Activated CD4-positive, alpha-beta T cell treated with anti-CD3 and anti-CD28 coated beads, Interleukin-2, amount 50 U/mL, for 4 hours (primary cell): ENCODE measurements around the gene CLEC2D.
"Not testable (repeated sequence)": the region's sequence is repeated elsewhere in the genome, so short reads cannot be mapped to it uniquely, and the experiment has no call there.

Source experiments
- DNase-seq, 2 experiments: peaks; one replicate each; pipeline ENCODE4 v3.0.0-alpha.2; 2020

The CLEC2D gene, protein sequence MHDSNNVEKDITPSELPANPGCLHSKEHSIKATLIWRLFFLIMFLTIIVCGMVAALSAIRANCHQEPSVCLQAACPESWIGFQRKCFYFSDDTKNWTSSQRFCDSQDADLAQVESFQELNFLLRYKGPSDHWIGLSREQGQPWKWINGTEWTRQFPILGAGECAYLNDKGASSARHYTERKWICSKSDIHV

GRCh38 chr12:9669534-9669933 is at the start of gene CLEC2D:
CLEC2D (plus strand) TSS chr12:9669713; CDS start chr12:9669735, 22 bp downstream.
- DNase-seq, result no peak

DNA sequence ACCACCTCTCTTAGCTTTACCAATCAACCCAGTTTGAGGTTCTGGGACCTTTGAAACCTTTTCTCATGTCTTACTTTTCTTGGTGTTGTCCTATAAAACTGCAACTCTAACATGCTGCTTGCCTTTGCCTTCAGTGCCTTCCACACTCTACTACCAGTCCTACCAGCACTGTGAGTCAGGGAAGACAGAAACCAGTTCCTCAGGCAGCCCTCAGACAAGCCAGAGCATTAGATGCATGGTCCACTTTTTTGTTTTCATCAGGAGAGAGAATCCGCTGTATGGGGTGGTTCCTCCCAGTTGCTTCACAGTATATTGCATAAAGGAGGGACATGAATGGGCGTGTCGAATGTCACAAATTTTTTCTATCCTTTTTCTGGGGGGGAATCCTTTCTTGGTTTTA is 44.5 kb upstream of the CLEC2D start:
- DNase-seq, result no peak

DNA sequence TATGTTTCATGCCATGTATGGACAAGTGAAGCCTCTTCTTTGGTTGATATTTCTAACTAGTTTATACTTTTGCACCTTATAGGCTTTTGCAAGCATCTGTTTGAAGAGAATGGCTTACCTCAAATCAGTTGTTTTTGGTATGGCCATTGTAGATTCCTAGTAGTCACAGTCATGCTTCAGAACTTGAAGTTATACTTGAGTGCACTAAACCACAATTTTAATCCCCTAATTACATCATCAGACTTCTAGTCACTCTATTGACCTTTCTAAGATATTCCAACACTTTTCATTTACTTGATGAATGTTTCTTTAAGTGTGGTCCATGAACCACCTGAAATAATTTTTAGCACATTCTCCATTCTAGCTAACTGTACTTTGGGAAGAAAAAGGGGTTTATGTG is 43.2 kb upstream of the CLEC2D start:
- DNase-seq, result no peak

DNA sequence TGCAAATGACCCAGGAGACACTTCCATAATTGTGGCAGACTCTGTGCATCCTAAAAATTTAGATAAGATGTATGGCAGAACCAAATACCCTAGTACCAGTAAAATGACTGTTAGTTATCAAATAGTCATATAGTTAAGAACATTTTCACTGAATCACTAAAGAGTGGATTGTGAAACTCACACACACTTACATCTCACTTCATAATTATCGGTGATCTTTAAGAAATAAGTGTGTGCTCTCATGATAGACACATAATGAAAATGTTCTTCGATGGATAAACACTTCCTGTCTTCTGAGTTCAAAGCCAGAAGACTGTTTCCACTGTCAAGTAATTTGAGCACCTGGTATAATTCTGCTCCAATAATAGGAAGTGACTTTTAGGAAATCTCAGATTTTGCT is 42.7 kb upstream of the CLEC2D start:
- no peak for DNase-seq

DNA sequence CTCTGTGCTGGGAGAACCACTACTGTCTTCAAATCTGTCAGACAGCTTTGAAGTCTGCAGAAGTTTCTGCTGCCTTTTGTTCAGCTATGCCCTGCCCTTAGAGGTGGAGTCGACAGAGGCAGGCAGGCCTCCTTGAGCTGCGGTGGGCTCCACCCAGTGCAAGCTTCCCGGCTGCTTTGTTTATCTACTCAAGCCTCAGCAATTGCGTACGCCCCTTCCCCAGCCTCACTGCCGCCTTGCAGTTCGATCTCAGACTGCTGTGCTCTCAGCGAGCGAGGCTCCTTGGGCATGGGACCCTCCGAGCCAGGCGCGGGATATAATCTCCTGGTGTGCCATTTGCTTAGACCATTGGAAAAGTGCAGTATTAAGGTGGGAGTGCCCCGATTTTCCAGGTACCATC is 36.7 kb upstream of the CLEC2D start:
- no peak for DNase-seq

GRCh38 chr12:9634177-9634803 is 35.2 kb upstream of the CLEC2D start:
- peak; percentile 79 to 83 for DNase-seq

DNA sequence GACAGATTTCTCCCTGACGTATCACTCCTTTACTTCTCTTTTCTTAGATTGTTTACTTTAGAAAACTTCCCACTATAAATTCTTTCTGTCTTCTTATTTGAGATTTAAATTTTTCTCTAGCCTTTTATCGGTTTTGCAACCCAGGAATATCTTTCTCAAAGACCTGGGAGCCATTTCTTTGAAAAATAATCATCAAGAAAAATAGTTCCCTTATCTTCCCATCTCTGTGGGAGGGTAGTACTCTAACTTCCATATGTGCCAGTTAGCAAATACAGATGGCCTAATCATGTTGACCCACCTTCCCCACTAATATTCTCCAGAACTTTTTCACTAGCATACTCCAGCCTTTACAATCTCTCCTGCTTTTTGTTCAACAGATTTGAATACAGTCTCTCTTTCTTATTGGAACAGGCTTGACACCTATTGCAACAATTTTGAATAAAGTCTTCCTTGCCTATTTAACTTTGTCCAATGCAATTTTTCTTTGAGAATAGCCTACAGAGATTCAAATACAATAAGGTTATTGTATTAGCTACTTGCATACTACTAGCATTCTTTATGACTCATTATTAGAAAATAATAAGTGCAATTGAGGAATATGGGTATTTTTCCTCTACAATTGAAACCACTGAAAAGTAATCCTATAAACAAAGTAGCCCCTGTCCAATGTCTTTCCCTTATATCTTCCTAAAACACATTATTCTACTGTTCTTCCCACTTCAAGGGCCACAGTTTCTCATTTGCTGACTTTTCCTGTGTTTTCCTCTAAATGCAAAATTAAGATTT is 34.4 kb upstream of the CLEC2D start:
- DNase-seq, result no peak

- DNase-seq, result no peak
Measured at GRCh38 chr12:9636150-9636850, 33.2 kb upstream of the CLEC2D start.

- DNase-seq, result no peak
Measured at GRCh38 chr12:9636851-9637206, 32.7 kb upstream of the CLEC2D start.

DNA sequence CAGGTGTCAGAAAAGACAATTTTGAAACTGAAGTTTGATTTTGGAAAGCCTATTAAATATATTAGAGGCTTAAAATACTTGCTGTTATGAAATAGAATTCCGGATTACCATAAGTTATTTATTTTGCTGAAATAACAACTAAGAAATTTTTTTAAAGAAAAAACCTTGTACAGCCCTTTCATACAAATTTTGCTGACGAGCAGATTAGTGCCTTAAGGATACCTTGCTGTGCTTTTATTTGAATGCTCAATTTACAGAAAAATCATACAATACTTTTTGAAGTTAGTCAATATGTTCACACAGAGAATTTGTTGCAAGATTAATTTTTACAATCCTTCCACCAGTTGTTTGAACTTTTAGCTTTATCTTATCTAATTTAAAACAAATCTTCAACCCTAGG is 29.5 kb upstream of the CLEC2D start:
- DNase-seq, result no peak

DNA sequence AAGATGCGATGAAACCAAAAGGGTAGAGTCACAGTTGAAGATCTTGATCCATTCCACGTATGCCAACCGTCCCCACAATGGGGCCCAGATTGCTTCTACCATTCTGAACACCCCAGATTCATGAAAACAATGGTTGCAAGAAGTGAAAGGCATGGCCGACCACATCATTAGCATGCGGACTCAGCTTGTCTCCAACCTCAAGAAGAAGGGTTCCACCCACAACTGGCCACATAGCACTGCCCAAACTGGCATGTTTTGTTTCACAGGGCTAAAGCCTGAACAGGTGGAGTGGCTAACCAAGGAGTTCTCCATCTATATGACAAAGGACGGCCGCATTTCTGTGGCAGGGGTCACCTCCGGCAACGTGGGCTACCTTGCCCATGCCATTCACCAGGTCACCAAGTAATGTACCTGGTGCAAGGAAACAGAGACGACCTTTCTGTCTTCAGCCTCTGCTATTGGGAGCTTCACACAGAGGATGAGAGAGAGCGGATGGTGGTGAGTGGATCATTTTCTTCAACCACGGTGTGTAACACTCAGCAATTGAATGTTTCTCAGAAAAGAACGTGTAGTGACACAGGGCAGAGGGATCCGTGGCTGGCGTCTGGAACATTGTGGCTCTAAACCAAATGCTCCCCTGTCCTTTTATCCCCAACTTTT is 26.8 kb upstream of the CLEC2D start:
- DNase-seq, result no peak

- DNase-seq, result no peak
Measured at GRCh38 chr12:9643266-9643660, 26.2 kb upstream of the CLEC2D start.

DNA sequence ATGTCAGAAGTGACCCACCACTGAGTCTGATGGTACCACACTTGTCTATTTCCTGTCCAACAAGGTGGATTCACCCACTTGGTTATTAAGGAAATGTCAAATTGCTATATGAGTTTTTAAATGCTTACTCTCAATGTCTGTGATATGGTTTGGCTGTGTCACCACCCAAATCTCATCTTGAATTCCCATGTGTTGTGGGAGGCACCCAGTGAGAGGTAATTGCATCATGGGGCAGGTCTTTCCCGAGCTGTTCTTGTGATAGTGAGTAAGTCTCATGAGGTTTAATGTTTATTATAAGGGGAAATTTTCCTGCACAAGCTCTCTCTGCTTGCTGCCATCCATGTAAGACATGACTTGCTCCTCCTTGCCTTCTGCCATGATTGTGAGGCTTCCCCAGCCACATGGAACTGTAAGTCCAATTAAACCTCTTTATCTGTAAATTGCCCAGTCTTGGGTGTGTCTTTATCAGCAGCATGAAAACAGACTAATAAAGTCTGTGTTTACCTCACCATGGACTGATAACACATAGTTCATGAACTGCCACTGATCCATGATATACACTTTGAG is 24.4 kb upstream of the CLEC2D start:
- not testable (repeated sequence) for DNase-seq

DNA sequence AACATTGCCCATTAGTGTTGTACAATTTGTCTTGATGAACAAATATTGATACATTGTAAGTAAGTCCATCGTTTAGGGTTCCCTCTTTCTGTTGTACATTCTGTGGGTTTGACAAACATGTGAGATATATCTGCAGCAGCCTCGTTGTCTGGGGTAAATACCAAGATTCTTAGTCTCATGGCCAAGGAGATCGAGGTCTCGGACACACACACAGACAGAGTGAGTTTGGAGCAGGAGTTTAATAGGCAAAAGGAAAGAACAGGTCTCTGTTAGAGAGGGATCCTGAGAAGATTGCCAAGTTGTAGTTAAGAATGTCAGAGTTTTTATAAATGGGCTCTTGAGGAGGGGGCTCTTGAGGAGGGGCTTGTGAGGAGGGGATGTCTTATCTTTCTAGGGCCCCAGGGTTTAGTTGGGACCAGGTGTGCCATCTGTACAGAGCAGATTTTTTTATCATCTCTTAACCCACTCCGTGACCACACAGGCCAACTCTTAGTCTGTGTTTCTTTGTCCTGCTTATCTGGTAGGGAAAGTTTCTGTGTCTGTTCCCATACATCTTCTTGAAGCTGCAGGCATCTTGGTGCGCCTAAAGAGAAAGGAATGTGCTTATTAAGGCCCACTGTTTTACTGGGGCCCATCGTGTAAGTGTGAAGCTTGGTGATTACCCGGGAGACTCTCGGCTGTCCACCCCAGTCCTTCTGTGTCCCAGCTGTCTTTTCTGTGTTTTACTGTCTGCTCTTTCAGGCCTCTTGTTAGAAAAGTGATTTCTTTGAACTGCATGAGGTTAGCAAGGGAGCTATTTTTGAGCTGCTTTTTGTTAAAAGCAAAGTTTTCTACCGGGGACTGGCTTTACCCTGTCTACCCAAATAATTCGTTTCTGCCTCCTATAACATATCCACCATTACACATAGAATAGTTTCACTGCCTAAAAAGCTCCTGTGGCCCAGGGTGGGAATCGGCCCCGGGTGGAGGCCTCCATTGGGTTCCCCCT is 22.4 kb upstream of the CLEC2D start:
- no peak for DNase-seq

- peak; percentile 70 to 72 for DNase-seq
Measured at GRCh38 chr12:9647825-9648700, 21.4 kb upstream of the CLEC2D start.

- no peak for DNase-seq
Measured at GRCh38 chr12:9648701-9649531, 20.6 kb upstream of the CLEC2D start.

GRCh38 chr12:9649532-9649940 is 20.0 kb upstream of the CLEC2D start:
- DNase-seq, result no peak

GRCh38 chr12:9650151-9650576 is 19.3 kb upstream of the CLEC2D start:
- no peak for DNase-seq

DNA sequence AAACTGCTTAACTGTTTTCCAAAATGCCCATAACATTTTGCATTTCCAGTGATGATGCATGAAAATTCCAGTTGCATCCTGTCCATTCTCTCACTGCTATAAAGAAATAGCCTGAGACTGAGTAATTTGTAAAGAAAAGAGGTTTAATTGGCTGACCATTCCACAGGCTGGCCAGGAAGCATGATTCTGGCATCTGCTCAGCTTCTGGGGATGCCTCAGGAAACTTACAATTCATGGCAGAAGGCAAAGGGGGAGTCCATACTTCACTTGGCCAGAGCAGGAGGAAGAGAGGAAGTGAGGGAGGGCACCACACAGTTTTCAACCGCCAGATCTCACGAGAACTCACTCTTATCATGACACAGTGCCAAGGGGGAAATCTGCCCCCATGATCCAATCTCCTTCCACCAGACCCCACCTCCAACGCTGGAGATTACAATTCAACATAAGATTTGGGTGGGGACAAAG is 18.2 kb upstream of the CLEC2D start:
- no peak for DNase-seq
